Gastrocnemius medialis (tissue), 4 donors: Measurements from ENCODE around the gene RPS15. TPM values are rescaled to one million over a fixed set of nuclear protein-coding genes. Genes with fewer than 3 reads are reported as not detected.
A peak's percentile ranks its signal among the peaks of the same experiment; 100 is the strongest.

Experiments
- ATAC-seq, 2 donors: fragments of 150-250 bp; one replicate each; pipeline ENCODE4 v1.9.1; 2016
- DNase-seq, 2 donors: peaks; one replicate each; pipeline ENCODE4 v3.0.0-alpha.2; 2019
- H3K27ac ChIP-seq, 4 donors: fragments of 200-600 bp; sonication (generic); 1 replicate in 1 of 4; 2 replicates in 3 of 4; pipeline ENCODE4 v1.5.1; 2016 to 2018; ENCODE audit warnings: mild to moderate bottlenecking in 2 of 4, moderate library complexity in 1 of 4
- H3K27me3 ChIP-seq, 3 donors: fragments of 200-600 bp; sonication (generic) in 2 of 3; 1 replicate in 1 of 3; 2 replicates in 2 of 3; pipeline versions ENCODE4 v1.5.1 to v1.6.0; 2016 to 2019; ENCODE audit warnings: mild to moderate bottlenecking in 1 of 3, moderate library complexity in 1 of 3
- H3K36me3 ChIP-seq, 2 donors: fragments of 200-600 bp; sonication (generic) in 1 of 2; one replicate each; pipeline ENCODE4 v1.5.1; 2017 to 2018
- H3K4me1 ChIP-seq, 2 donors: fragments of 200-600 bp; sonication (generic) in 1 of 2; one replicate each; pipeline ENCODE4 v1.5.1; 2016 to 2017; ENCODE audit warnings: mild to moderate bottlenecking in 2 of 2
- H3K4me3 ChIP-seq, 4 donors: fragments of 200-600 bp; sonication (generic) in 3 of 4; 1 replicate in 1 of 4; 2 replicates in 3 of 4; pipeline ENCODE4 v1.5.1; 2016 to 2019; ENCODE audit warnings: mild to moderate bottlenecking in 2 of 4
- H3K9me3 ChIP-seq, 3 donors: fragments of 200-600 bp; sonication (generic) in 2 of 3; 1 replicate in 1 of 3; 2 replicates in 2 of 3; pipeline ENCODE4 v1.5.1; 2016 to 2019
- POLR2A ChIP-seq, 2 donors: fragments of 450-650 bp; IDR thresholded peaks; one replicate each; pipeline ENCODE4 v1.6.1; 2017; ENCODE audit warnings: antibody characterized with exemption in 2 of 2, mild to moderate bottlenecking in 2 of 2, moderate library complexity in 2 of 2
- in situ Hi-C, 4 donors: fragments of 200-750 bp; cut with MboI; loops; one replicate each; pipeline versions ENCODE4 v1.15.0 to v1.8.0; 2017; ENCODE audit warnings: low sequenced_read_pairs in 4 of 4
- intact Hi-C: fragments of 100-400 bp; cut with DNase I; formaldehyde crosslinking; loops from one replicate; pipeline ENCODE4 v1.15.1; 2023; ENCODE audit warnings: low total_unique reads
- total RNA-seq, 4 donors: library from RNA; depleted of rRNA; stranded (reverse); fragments of >200 nt; gene quantifications; one replicate each; pipeline versions ENCODE4 v1.1.0 to v1.2.3, GENCODE V29; 2016
- TF ChIP-seq, protein P1 (sequence below), 5 experiments: fragments of 450-650 bp in 3 of 5; fragments of 200-600 bp in 2 of 5; sonication (generic) in 2 of 5; IDR thresholded peaks in 4 of 5; conservative IDR thresholded peaks in 1 of 5; 1 replicate in 4 of 5; 2 replicates in 1 of 5; pipeline ENCODE4 v1.5.1; 2016 to 2019; ENCODE audit warnings: antibody characterized with exemption in 5 of 5, mild to moderate bottlenecking in 3 of 5, moderate library complexity in 3 of 5

RPS15 gene
- total RNA-seq, 4 donors from 2014 or later = 2,323 to 3,835 (median 2,607) TPM

- Histone ChIP-seq H3K4me1 (peaks cover 6 to 22% of the 10 kb centered on the region in 2 donors), H3K27me3 (peaks cover 46 to 53% (median 46%) of the 10 kb centered on the region in 3 donors), H3K9me3 (no peaks in the 10 kb centered on the region), H3K36me3 (no peaks in the 10 kb centered on the region), H3K27ac (no peak overlapping the region), H3K4me3 (no peak overlapping the region)
- in situ Hi-C loops = no loop called here
- DNase-seq (no peak), ATAC-seq (no peak)
- TF ChIP-seq, protein P1, sequence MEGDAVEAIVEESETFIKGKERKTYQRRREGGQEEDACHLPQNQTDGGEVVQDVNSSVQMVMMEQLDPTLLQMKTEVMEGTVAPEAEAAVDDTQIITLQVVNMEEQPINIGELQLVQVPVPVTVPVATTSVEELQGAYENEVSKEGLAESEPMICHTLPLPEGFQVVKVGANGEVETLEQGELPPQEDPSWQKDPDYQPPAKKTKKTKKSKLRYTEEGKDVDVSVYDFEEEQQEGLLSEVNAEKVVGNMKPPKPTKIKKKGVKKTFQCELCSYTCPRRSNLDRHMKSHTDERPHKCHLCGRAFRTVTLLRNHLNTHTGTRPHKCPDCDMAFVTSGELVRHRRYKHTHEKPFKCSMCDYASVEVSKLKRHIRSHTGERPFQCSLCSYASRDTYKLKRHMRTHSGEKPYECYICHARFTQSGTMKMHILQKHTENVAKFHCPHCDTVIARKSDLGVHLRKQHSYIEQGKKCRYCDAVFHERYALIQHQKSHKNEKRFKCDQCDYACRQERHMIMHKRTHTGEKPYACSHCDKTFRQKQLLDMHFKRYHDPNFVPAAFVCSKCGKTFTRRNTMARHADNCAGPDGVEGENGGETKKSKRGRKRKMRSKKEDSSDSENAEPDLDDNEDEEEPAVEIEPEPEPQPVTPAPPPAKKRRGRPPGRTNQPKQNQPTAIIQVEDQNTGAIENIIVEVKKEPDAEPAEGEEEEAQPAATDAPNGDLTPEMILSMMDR (IDR thresholded peaks at IDR 0.05 in 4 of 5, conservative IDR thresholded peaks at IDR 0.05 in 1 of 5) = peak in 2 of 5 experiments; percentile 24 to 42
- TF ChIP-seq POLR2A (IDR thresholded peaks at IDR 0.05) = no peak
- intact Hi-C loops = no loop called here
Observed at GRCh38 chr19:1465191-1466016, 27.2 kb downstream of the RPS15 start.

DNA sequence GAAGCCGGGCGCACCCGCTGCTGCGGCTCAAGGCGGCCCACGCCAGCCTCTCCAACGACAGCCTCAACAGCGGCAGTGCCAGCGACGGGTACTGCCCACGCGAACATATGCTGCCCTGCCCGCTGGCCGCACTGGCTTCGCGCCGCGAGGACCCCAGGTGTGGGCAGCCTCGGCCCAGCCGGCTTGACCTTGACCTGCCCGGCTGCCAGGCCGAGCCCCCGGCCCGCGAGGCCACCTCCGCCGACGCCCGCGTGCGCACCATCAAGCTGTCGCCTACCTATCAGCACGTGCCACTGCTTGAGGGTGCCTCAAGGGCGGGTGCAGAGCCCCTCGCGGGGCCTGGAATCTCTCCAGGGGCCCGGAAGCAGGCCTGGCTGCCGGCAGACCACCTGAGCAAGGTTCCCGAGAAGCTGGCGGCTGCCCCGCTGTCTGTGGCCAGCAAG, 27.8 kb downstream of the RPS15 start:
- no peak for TF ChIP-seq POLR2A (IDR thresholded peaks at IDR 0.05)
- TF ChIP-seq, protein P1 (IDR thresholded peaks at IDR 0.05 in 4 of 5, conservative IDR thresholded peaks at IDR 0.05 in 1 of 5) = no peak
- no peak for ATAC-seq
- peaks cover 11 to 27% of the 10 kb centered on the region in 2 donors for H3K4me1 ChIP-seq
- intact Hi-C loops = no loop called here
- in situ Hi-C loops = no loop called here
- no peak overlapping the region for H3K27ac ChIP-seq
- no peaks in the 10 kb centered on the region for H3K36me3 ChIP-seq
- no peak overlapping the region for H3K4me3 ChIP-seq
- H3K27me3 ChIP-seq = peaks cover 52 to 60% (median 52%) of the 10 kb centered on the region in 3 donors
- no peaks in the 10 kb centered on the region for H3K9me3 ChIP-seq
- no peak for DNase-seq

GRCh38 chr19:1466461-1467214, 28.4 kb downstream of the RPS15 start:
- DNase-seq (no peak), ATAC-seq (no peak)
- Histone ChIP-seq H3K4me3 (no peak overlapping the region), H3K27me3 (peaks cover 58 to 66% (median 58%) of the 10 kb centered on the region in 3 donors), H3K9me3 (no peaks in the 10 kb centered on the region), H3K27ac (no peak overlapping the region), H3K36me3 (no peaks in the 10 kb centered on the region), H3K4me1 (peaks cover 11 to 33% of the 10 kb centered on the region in 2 donors)
- no peak for TF ChIP-seq POLR2A (IDR thresholded peaks at IDR 0.05)
- TF ChIP-seq, protein P1 (IDR thresholded peaks at IDR 0.05 in 4 of 5, conservative IDR thresholded peaks at IDR 0.05 in 1 of 5) = no peak
- intact Hi-C loops (no loop called here), in situ Hi-C loops (no loop called here)

DNA sequence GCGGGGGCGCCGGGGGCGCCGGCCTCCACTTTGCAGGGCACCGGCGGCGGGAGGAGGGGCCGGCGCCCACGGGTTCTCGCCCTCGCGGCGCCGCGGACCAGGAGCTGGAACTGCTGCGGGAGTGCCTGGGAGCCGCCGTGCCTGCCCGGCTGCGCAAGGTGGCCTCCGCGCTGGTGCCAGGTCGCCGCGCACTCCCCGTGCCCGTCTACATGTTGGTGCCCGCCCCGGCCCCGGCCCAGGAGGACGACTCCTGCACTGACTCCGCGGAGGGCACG, 29.0 kb downstream of the RPS15 start:
- no peak overlapping the region for H3K27ac ChIP-seq
- in situ Hi-C loops = no loop called here
- ATAC-seq (no peak), DNase-seq (no peak)
- H3K4me1 ChIP-seq = peaks cover 11 to 38% of the 10 kb centered on the region in 2 donors
- H3K27me3 ChIP-seq = peaks cover 63 to 71% (median 63%) of the 10 kb centered on the region in 3 donors
- intact Hi-C loops = no loop called here
- no peaks in the 10 kb centered on the region for H3K36me3 ChIP-seq
- H3K4me3 ChIP-seq = no peak overlapping the region
- no peaks in the 10 kb centered on the region for H3K9me3 ChIP-seq
- TF ChIP-seq, protein P1 (IDR thresholded peaks at IDR 0.05 in 4 of 5, conservative IDR thresholded peaks at IDR 0.05 in 1 of 5) = no peak
- TF ChIP-seq POLR2A (IDR thresholded peaks at IDR 0.05) = no peak
